ENCODE data around the gene CAB39. TPM values are rescaled to one million over a fixed set of nuclear protein-coding genes. Genes with fewer than 3 reads are reported as not detected.
A peak's percentile ranks its signal among the peaks of the same experiment; 100 is the strongest.

The CAB39 gene
- total RNA-seq: 100 to 1,000 TPM in 1 of 2 donors, 10 to 100 TPM in 1; 93.3 to 137 TPM

- Mint-ChIP-seq H3K27ac (peak within 1 kb of the TSS; percentile 98), H3K4me3 (peak within 1 kb of the TSS; percentile 99), H3K9me3 (no peaks in the 10 kb centered on the region), H3K27me3 (no peaks in the 10 kb centered on the region), H3K4me1 (peaks cover 26% of the 10 kb centered on the region), H3K36me3 (ENCODE audit: low read depth) (peaks cover 45% of the 10 kb centered on the region)
- peak; percentile 84 for ATAC-seq (replicated peaks)
Observed at GRCh38 chr2:230712443-230713330, at the start of gene CAB39. Gene CAB39, plus strand, starts transcription at chr2:230712842. Its CDS starts 47,160 bp downstream, at chr2:230760002.

- no peaks in the 10 kb centered on the region for H3K9me3 Mint-ChIP-seq
- H3K36me3 Mint-ChIP-seq (ENCODE audit: low read depth): no peaks in the 10 kb centered on the region
- H3K4me1 Mint-ChIP-seq: peaks cover 75% of the 10 kb centered on the region
- peak overlapping the region; percentile 91 for H3K27ac Mint-ChIP-seq
- ATAC-seq (replicated peaks): no peak
- H3K27me3 Mint-ChIP-seq: no peaks in the 10 kb centered on the region
- H3K4me3 Mint-ChIP-seq: peak overlapping the region; percentile 83
Observed at GRCh38 chr2:230664128-230664527, 48.5 kb upstream of the CAB39 start.

- no peaks in the 10 kb centered on the region for H3K36me3 Mint-ChIP-seq (ENCODE audit: low read depth)
Observed at GRCh38 chr2:230664844-230665243, 47.8 kb upstream of the CAB39 start.

GRCh38 chr2:230665263-230665691 is 47.4 kb upstream of the CAB39 start:
- Mint-ChIP-seq H3K27ac (peak overlapping the region; percentile 91), H3K4me3 (peak overlapping the region; percentile 83), H3K9me3 (no peaks in the 10 kb centered on the region), H3K4me1 (peaks cover 76% of the 10 kb centered on the region), H3K27me3 (no peaks in the 10 kb centered on the region), H3K36me3 (ENCODE audit: low read depth) (no peaks in the 10 kb centered on the region)
- ATAC-seq (replicated peaks): peak; percentile 6

More at GRCh38 chr2:230664844-230665243, 47.8 kb upstream of the CAB39 start:
- no peak for ATAC-seq (replicated peaks)
- Mint-ChIP-seq H3K27me3 (no peaks in the 10 kb centered on the region), H3K4me3 (peak overlapping the region; percentile 83), H3K4me1 (peaks cover 76% of the 10 kb centered on the region), H3K27ac (peak overlapping the region; percentile 91), H3K9me3 (no peaks in the 10 kb centered on the region)

- Mint-ChIP-seq H3K27me3 (no peaks in the 10 kb centered on the region), H3K27ac (peak overlapping the region; percentile 86), H3K36me3 (ENCODE audit: low read depth) (no peaks in the 10 kb centered on the region), H3K9me3 (no peaks in the 10 kb centered on the region), H3K4me3 (peak overlapping the region; percentile 77), H3K4me1 (peaks cover 74% of the 10 kb centered on the region)
- ATAC-seq (replicated peaks): no peak
Observed at GRCh38 chr2:230666446-230666845, 46.2 kb upstream of the CAB39 start.

GRCh38 chr2:230666885-230667712 is 45.5 kb upstream of the CAB39 start:
- H3K27me3 Mint-ChIP-seq: no peaks in the 10 kb centered on the region
- peak overlapping the region; percentile 86 for H3K27ac Mint-ChIP-seq
- H3K4me3 Mint-ChIP-seq: peak overlapping the region; percentile 77
- ATAC-seq (replicated peaks): peak; percentile 23
- peaks cover 75% of the 10 kb centered on the region for H3K4me1 Mint-ChIP-seq
- no peaks in the 10 kb centered on the region for H3K9me3 Mint-ChIP-seq
- no peaks in the 10 kb centered on the region for H3K36me3 Mint-ChIP-seq (ENCODE audit: low read depth)

GRCh38 chr2:230668184-230668938 is 44.3 kb upstream of the CAB39 start:
- Mint-ChIP-seq H3K36me3 (ENCODE audit: low read depth) (no peaks in the 10 kb centered on the region), H3K4me3 (peak overlapping the region; percentile 77), H3K27me3 (no peaks in the 10 kb centered on the region), H3K9me3 (no peaks in the 10 kb centered on the region), H3K4me1 (peaks cover 63% of the 10 kb centered on the region), H3K27ac (peak overlapping the region; percentile 86)
- peak; percentile 68 for ATAC-seq (replicated peaks)

- Mint-ChIP-seq H3K9me3 (no peaks in the 10 kb centered on the region), H3K4me1 (peaks cover 58% of the 10 kb centered on the region), H3K36me3 (ENCODE audit: low read depth) (no peaks in the 10 kb centered on the region), H3K27me3 (no peaks in the 10 kb centered on the region), H3K4me3 (peak overlapping the region; percentile 77), H3K27ac (peak overlapping the region; percentile 86)
- peak; percentile 43 for ATAC-seq (replicated peaks)
Observed at GRCh38 chr2:230668939-230669303, 43.7 kb upstream of the CAB39 start.

GRCh38 chr2:230669386-230669950 is 43.2 kb upstream of the CAB39 start:
- Mint-ChIP-seq H3K27me3 (no peaks in the 10 kb centered on the region), H3K36me3 (ENCODE audit: low read depth) (no peaks in the 10 kb centered on the region), H3K9me3 (no peaks in the 10 kb centered on the region), H3K4me1 (peaks cover 52% of the 10 kb centered on the region), H3K27ac (peak overlapping the region; percentile 86), H3K4me3 (peak overlapping the region; percentile 77)
- no peak for ATAC-seq (replicated peaks)

- Mint-ChIP-seq H3K4me1 (peaks cover 42% of the 10 kb centered on the region), H3K9me3 (no peaks in the 10 kb centered on the region), H3K36me3 (ENCODE audit: low read depth) (no peaks in the 10 kb centered on the region), H3K27ac (peak overlapping the region; percentile 4), H3K4me3 (peak overlapping the region; percentile 31), H3K27me3 (no peaks in the 10 kb centered on the region)
- ATAC-seq (replicated peaks): peak; percentile 21
Observed at GRCh38 chr2:230671117-230671516, 41.5 kb upstream of the CAB39 start.

GRCh38 chr2:230672836-230673235 is 39.8 kb upstream of the CAB39 start:
- no peak overlapping the region for H3K27ac Mint-ChIP-seq
- no peak for ATAC-seq (replicated peaks)
- no peak overlapping the region for H3K4me3 Mint-ChIP-seq
- no peaks in the 10 kb centered on the region for H3K36me3 Mint-ChIP-seq (ENCODE audit: low read depth)
- H3K27me3 Mint-ChIP-seq: no peaks in the 10 kb centered on the region
- no peaks in the 10 kb centered on the region for H3K9me3 Mint-ChIP-seq
- H3K4me1 Mint-ChIP-seq: peaks cover 29% of the 10 kb centered on the region

GRCh38 chr2:230674401-230674800 is 38.2 kb upstream of the CAB39 start:
- H3K4me1 Mint-ChIP-seq: peaks cover 14% of the 10 kb centered on the region
- ATAC-seq (replicated peaks): no peak
- no peak overlapping the region for H3K4me3 Mint-ChIP-seq
- H3K27ac Mint-ChIP-seq: no peak overlapping the region
- H3K27me3 Mint-ChIP-seq: no peaks in the 10 kb centered on the region
- H3K9me3 Mint-ChIP-seq: no peaks in the 10 kb centered on the region
- no peaks in the 10 kb centered on the region for H3K36me3 Mint-ChIP-seq (ENCODE audit: low read depth)

GRCh38 chr2:230674966-230675672 is 37.5 kb upstream of the CAB39 start:
- no peak overlapping the region for H3K4me3 Mint-ChIP-seq
- no peak overlapping the region for H3K27ac Mint-ChIP-seq
- no peak for ATAC-seq (replicated peaks)
- peaks cover 14% of the 10 kb centered on the region for H3K4me1 Mint-ChIP-seq
- no peaks in the 10 kb centered on the region for H3K27me3 Mint-ChIP-seq
- no peaks in the 10 kb centered on the region for H3K9me3 Mint-ChIP-seq
- H3K36me3 Mint-ChIP-seq (ENCODE audit: low read depth): no peaks in the 10 kb centered on the region
